ENCODE results near the gene DNALI1. TPM values are rescaled to one million over a fixed set of nuclear protein-coding genes. Genes with fewer than 3 reads are reported as not detected.
A peak's percentile ranks its signal among the peaks of the same experiment; 100 is the strongest.
"Not testable (repeated sequence)": the region's sequence is repeated elsewhere in the genome, so short reads cannot be mapped to it uniquely, and the experiment has no call there.

The DNALI1 gene
- total RNA-seq, 4 donors from 2014 or later: 0.26 to 13.9 (median 3.9) TPM

- Histone ChIP-seq H3K9me3 (no peaks in the 10 kb centered on the region), H3K4me1 (peaks cover 0 to 4% of the 10 kb centered on the region in 2 donors), H3K27me3 (no peaks in the 10 kb centered on the region), H3K36me3 (no peaks in the 10 kb centered on the region), H3K27ac (peak overlapping the region in 1 of 2 donors; percentile 57), H3K4me3 (no peak overlapping the region)
- no peak for TF ChIP-seq POLR2A (IDR thresholded peaks at IDR 0.05)
- no peak for DNase-seq
- intact Hi-C loops (cut with DNase I; ENCODE audit: low total_unique reads): no loop called here
Measured at GRCh38 chr1:37533317-37534093, 23.2 kb upstream of the DNALI1 start.

- Histone ChIP-seq H3K36me3 (no peaks in the 10 kb centered on the region), H3K9me3 (no peaks in the 10 kb centered on the region), H3K4me3 (no peak overlapping the region), H3K27ac (no peak overlapping the region), H3K4me1 (peaks cover 0 to 4% of the 10 kb centered on the region in 2 donors), H3K27me3 (no peaks in the 10 kb centered on the region)
- TF ChIP-seq POLR2A (IDR thresholded peaks at IDR 0.05) (no peak), CTCF (IDR thresholded peaks at IDR 0.05) (no peak)
- DNase-seq: no peak
- intact Hi-C loops (cut with DNase I; ENCODE audit: low total_unique reads): no loop called here
Measured at GRCh38 chr1:37537378-37537777, 19.4 kb upstream of the DNALI1 start.

GRCh38 chr1:37539154-37539553 is 17.6 kb upstream of the DNALI1 start:
- H3K27ac ChIP-seq; H3K4me3 ChIP-seq; H3K27me3 ChIP-seq; DNase-seq; intact Hi-C loops (cut with DNase I; ENCODE audit: low total_unique reads); H3K36me3 ChIP-seq; H3K4me1 ChIP-seq; H3K9me3 ChIP-seq: not testable (repeated sequence)

- Histone ChIP-seq H3K27me3 (no peaks in the 10 kb centered on the region), H3K9me3 (no peaks in the 10 kb centered on the region), H3K4me3 (no peak overlapping the region), H3K27ac (no peak overlapping the region), H3K4me1 (no peaks in the 10 kb centered on the region), H3K36me3 (no peaks in the 10 kb centered on the region)
- intact Hi-C loops (cut with DNase I; ENCODE audit: low total_unique reads): no loop called here
- DNase-seq: no peak
- TF ChIP-seq POLR2A (IDR thresholded peaks at IDR 0.05): no peak
- no peak for TF ChIP-seq CTCF (IDR thresholded peaks at IDR 0.05)
Measured at GRCh38 chr1:37540036-37540785, 16.5 kb upstream of the DNALI1 start.

- H3K4me1 ChIP-seq: no peaks in the 10 kb centered on the region
- H3K27ac ChIP-seq: no peak overlapping the region
- intact Hi-C loops (cut with DNase I; ENCODE audit: low total_unique reads): no loop called here
- no peak for DNase-seq
- H3K9me3 ChIP-seq: no peaks in the 10 kb centered on the region
- no peaks in the 10 kb centered on the region for H3K27me3 ChIP-seq
- TF ChIP-seq POLR2A (IDR thresholded peaks at IDR 0.05): no peak
- no peak for TF ChIP-seq CTCF (IDR thresholded peaks at IDR 0.05)
- no peak overlapping the region for H3K4me3 ChIP-seq
- H3K36me3 ChIP-seq: no peaks in the 10 kb centered on the region
Measured at GRCh38 chr1:37544530-37544929, 12.2 kb upstream of the DNALI1 start.

- Histone ChIP-seq H3K27me3 (no peaks in the 10 kb centered on the region), H3K36me3 (no peaks in the 10 kb centered on the region), H3K4me3 (no peak overlapping the region), H3K9me3 (no peaks in the 10 kb centered on the region), H3K4me1 (no peaks in the 10 kb centered on the region), H3K27ac (no peak overlapping the region)
- no peak for DNase-seq
- intact Hi-C loops (cut with DNase I; ENCODE audit: low total_unique reads): no loop called here
- TF ChIP-seq POLR2A (IDR thresholded peaks at IDR 0.05): no peak
Measured at GRCh38 chr1:37545019-37545418, 11.7 kb upstream of the DNALI1 start.

All from uterus (tissue), 4 donors.